Measurements from ENCODE around the gene CASZ1.

DNA sequence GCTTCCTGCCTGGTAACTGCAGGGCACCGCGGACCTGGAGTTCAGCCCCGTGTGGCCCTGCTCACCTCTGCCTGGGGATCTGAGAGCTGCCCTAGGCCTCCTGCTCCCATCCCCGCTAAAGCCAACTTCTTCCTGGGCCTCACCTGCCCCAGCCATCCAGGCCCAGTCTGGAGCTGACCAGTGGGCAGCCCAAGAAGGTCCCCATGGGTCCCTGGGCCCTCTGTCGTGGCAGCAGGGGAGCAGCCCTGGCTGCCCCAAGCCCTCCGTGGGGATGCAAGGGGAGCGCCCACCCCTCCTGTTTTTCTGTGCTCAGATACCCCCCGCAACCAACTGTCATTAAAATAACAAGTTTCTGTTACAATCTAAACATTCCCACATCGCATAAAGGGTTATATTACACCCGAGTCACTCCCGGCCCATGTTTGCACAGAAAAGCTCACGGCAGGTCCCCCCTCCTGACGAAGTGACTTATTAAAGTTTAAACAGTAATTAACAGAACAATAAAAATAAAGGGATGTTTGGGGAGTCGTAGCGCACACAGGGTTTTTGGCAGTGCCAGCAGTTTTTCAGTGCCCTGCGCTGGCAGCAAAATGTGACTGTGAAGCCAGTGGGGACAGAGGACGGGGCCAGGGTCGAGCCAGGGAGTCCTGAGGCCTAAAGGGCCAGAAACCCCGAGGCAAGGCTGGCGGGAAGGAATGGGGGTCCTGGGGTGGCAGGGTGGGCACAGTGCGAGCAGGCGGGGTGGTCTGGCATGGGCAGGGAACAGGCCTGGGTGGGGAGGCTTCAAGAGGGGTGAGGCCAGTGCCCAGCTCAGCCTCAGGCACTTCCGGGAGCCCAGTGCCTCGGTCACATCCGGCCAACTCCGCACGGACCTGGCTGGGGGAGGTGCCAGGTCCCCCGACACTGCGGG, 121.5 kb downstream of the CASZ1 start:
- TF ChIP-seq, protein P1, sequence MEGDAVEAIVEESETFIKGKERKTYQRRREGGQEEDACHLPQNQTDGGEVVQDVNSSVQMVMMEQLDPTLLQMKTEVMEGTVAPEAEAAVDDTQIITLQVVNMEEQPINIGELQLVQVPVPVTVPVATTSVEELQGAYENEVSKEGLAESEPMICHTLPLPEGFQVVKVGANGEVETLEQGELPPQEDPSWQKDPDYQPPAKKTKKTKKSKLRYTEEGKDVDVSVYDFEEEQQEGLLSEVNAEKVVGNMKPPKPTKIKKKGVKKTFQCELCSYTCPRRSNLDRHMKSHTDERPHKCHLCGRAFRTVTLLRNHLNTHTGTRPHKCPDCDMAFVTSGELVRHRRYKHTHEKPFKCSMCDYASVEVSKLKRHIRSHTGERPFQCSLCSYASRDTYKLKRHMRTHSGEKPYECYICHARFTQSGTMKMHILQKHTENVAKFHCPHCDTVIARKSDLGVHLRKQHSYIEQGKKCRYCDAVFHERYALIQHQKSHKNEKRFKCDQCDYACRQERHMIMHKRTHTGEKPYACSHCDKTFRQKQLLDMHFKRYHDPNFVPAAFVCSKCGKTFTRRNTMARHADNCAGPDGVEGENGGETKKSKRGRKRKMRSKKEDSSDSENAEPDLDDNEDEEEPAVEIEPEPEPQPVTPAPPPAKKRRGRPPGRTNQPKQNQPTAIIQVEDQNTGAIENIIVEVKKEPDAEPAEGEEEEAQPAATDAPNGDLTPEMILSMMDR (conservative IDR thresholded peaks at IDR 0.05), result no peak
- no peak for TF ChIP-seq EZH2 (IDR thresholded peaks at IDR 0.05; ENCODE audit: low read depth)

Data from PC-9 (cell line).